Activated CD8-positive, alpha-beta memory T cell treated with anti-CD3 and anti-CD28 coated beads for 48 hours (primary cell): ENCODE results near the gene MAN1B1.

Experiments used
- DNase-seq, 3 experiments: peaks; one replicate each; pipeline ENCODE4 v3.0.0-alpha.2; 2020; ENCODE audit warnings: low read depth in 2 of 3, low spot score in 2 of 3

Gene MAN1B1

DNA sequence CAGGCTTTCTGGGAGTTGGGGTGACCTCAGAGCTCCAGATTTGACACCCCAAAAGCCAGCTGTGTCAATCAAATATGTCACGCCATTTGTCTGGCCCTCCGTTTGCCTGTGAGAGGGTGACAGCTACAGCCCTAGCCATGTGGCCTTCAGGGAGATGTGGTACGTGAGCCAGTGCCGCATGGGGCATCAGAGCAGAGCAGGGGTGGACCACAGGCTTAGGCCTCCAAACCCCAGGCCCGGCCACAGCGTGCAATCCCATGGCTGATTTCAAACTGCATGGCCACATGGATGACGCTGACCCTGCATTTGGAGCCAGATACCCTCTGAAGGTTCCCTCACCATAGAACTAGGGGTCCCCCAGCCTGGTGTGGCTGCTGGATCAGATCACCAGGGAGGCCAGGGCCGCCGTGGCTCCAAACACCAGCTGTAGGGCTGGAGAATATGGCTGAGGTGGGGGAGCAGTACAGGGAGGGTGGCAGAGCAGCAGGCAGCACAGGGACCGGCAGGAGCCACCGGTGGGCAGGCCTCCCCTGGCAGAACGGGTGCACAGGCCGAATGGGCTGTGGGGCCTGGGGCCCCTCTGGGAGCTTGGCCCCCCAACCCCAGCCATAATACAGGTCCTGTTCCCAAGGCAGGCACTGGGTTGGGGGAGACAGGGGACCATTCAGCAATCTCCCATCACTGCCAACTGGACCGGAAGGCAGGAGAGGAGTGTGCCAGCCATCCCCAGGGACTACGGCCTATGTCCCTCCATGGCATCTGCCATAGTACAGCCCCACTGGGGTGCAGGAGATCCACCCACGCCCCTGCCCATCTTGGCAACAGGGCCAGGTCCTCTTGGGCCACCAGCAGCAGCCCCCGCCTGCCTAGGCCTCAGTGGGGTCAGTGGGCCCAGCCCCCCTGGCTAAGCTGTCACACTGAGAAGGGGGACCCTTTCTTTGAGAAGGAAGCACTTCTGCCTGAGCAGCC is 18.0 kb upstream of the MAN1B1 start:
- no peak for DNase-seq

DNA sequence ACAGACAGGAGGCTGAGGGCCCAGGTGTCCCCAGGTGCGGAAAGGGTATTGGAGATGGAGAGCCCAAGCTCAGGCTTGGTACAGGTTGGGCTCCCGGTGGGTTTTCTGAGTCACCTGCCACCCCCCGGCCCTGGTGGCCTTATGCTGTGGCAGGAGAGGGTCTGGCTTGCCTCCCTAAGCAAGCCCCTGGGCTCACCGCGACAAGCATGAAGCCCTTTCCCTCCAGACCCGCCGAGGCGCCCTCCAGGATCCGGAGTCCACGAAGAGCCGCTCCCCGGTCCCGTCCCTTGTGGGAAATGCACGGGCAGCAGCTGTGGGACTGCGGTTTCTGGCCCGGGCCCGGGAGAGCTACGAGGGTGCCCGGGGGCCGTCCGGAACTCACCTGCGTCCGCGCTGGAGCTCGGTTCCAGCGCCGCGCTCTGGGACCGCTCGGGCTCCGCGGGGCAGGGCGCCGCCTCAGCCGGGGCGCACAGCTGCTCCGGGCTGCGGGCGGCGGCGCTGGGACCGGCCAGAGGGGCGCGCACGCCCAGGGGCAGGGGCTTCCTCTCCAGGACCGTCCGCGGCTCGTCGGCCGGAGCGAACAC is 17.2 kb upstream of the MAN1B1 start:
- no peak for DNase-seq

DNA sequence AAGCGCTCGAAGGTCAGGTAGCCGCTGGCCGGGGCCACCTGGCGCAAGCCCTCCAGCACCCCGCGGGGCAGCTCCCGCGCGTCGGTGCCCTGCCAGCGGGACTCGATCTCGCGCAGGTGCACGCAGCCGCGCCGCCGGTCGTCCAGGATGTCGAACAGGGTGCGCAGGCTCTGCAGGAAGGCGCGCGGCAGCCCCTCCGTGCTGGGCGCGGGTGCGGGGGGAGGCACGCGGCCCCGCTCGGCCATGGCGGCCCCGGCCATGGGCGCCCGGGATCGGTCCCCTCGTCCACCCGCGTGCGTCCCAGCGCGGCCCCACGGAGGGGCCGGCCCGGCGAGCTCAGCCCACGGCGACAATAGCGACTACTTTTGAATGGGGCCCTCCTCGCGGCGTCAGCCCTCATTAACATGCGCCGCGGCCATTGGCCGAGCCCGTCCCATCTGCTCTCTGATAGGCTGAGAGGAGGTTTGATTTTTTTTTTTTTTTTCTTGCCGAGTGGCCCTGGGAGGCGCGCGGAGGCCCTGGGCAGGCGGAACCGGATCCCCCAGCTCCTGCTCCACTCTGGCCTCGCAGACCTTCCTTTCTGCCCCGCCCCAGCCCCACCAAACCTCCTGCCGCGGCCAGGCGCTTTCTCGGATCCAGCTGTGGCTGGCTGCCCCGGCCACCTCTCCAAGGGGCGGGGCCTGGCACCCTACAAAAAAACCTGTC is 16.4 kb upstream of the MAN1B1 start, which contains the start of gene SAPCD2:
Gene SAPCD2, minus strand, starts transcription at position 357 of the 705 bp plus-strand sequence. Its CDS starts 97 bp downstream, at position 260.
- DNase-seq: peak in 2 of 3 experiments; percentile 55 to 69

- DNase-seq: no peak
Observed at GRCh38 chr9:137070906-137071275, 15.9 kb upstream of the MAN1B1 start.

DNA sequence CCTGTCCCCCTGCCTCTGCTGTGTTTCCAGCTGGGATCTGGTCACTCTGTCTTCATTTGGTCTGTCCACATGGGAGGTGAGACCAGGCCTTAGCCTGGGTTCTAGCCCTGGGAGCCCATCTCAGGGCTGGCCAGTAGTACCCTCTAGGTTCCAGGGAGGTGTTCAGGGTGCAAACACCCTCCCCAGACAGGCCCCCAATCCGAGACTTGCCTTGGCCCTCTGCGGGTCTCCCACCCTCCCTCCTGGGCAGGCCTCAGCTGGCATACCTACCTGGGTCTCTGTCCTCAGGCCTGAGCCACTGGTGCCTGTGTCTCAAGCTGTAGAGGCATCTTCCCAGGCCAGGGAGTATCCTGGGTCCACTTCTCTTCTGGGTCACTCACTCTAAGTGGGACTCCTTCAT is 15.5 kb upstream of the MAN1B1 start:
- DNase-seq: no peak

DNA sequence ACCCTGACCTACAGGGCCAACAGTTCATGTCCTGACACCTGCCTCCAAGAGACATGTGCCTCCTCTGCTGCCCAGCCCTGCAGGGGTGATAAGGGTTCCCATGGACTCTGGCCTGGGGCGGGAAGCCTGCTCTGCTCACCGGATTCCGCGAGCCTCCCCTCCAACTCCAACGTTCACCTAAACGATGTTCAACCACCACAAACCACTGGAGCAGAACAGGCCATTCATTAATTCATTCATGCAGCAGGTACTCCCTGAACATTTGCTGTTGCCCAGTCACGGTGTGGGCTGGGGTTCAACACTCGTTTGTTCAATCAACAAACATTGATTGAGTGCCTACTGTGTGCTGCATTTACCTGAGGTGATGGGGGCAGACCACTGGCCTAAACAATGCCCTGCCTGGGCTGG is 12.8 kb upstream of the MAN1B1 start:
- no peak for DNase-seq

DNA sequence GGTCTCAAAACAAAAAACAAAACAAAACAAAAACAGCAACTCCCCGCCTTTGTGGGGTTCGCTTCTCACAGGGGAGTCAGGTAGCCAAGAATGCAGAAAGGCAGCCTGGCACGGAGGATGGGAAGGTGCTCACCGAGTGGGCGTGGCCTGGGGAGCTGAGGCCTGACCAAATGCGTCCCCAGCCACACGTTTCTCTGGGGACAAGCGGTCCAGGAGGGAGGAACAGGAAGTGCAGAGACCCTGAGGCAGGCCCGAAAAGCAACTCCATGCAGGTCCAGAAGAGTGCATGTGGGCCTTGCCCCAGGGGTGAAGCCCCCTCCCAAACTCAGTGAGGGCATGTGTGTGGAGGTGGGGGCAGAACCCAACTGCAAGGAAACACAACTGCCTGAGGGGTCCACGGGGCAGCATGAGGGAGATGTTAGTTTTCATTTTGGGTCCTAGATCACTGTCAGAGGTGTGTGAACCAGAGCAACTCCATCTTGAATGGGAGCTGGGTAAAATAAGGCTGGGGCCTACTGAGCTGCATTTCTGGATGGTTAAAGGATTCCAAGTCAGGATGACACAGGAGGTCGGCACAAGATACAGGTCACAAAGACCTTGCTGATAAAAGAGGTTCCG is 12.0 kb upstream of the MAN1B1 start:
- DNase-seq: no peak

GRCh38 chr9:137075275-137075775 is 11.5 kb upstream of the MAN1B1 start:
- DNase-seq: no peak

DNA sequence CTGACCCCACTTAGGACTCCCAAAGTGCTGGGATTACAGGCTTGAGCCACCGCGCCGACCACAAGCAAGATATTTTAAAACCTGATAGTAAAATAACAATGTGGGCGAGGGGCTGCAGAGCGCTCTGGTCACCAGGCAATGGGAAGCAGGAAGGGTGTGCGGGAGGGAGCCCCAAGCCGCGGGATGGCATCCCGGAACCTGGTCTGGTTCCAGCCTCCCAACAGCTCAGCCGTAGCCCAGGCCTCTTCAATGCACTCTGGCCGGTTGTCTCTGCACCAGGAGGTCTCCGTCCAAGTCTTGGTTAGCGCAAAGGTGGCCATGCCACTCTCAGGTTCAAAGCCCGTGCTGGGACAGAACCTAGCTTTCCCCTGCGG is 10.2 kb upstream of the MAN1B1 start:
- no peak for DNase-seq

GRCh38 chr9:137077010-137077747 is 9.6 kb upstream of the MAN1B1 start, which contains the start of gene UAP1L1:
TSS of gene UAP1L1 (plus strand) at chr9:137077517. CDS start at chr9:137077533, 16 bp downstream.
- DNase-seq: no peak

- no peak for DNase-seq
Observed at GRCh38 chr9:137077758-137078693, 8.8 kb upstream of the MAN1B1 start.

GRCh38 chr9:137078701-137079400 is 7.9 kb upstream of the MAN1B1 start:
- DNase-seq: no peak

- no peak for DNase-seq
Observed at GRCh38 chr9:137079401-137079787, 7.4 kb upstream of the MAN1B1 start.

DNA sequence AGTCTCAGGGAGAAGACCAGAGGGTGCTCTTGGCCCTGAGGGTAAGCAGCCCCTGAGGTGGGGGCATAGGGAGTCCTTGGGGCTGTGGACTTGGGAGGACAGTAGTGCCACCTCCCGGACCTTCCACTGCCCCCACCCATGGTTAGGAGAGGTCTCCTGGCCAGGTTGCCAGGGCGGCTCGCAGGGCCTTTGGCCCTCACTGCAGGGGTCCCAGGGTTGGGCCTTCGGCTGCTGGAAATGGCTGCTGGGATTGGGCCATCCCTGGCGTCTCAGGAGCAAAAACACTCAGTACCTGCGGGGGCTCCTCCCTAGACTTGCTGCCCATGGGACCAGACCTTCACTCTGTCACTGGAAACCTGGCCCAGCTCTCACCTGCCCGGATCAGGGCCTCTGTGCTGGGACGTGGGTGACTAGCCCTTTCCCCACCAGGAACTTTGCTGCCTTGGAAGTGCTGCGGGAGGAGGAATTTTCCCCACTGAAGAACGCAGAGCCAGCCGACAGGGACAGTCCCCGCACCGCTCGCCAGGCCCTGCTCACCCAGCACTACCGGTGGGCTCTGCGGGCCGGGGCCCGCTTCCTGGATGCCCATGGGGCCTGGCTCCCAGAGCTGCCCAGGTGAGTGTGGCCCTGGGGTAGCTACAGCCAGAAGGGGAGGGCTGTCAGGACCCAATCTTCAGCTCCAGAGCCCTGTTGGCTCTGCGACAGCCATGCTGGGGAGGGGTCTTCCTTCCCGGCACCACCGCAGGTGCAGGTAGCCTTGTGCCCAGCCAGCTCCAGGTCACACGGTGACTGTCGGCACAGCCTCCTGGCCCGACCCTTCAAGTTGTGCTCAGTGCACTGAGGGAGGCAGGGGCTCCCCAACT is 6.3 kb upstream of the MAN1B1 start:
- no peak for DNase-seq

- no peak for DNase-seq
Observed at GRCh38 chr9:137082222-137082924, 4.4 kb upstream of the MAN1B1 start.

GRCh38 chr9:137082925-137083290 is 3.9 kb upstream of the MAN1B1 start:
- DNase-seq: no peak

DNA sequence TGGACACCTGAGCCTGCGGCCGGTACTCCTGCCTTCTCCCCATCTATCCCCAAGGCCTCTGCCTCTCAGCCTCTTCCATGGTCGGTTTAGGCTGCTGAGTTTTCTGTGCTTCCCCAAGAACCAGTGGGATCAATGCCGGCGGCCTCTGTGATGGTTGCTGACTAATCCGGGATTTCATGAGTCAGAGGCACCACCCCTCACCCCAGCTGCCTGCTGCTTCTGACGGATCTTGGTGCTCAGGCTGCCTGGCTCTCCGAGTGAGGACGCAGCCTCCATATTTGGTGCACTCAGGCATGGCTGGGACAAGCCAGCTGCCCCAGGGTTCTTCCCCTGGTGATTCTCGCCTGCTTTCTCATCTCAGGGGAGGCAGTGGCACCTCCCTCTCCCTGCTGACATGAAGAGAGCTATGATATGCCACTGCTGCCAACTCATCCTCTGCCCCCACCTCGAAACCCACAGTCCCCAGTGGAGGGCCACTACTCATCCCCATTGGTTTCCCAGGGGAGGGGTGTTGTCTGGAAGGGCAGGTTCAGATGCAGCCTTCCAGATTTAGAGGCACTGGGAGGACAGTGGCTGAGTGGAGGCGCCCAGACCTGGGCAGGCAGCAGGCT is 3.3 kb upstream of the MAN1B1 start:
- DNase-seq: no peak
